Mesenchymal stem cell (in vitro differentiated cells and primary cell): Measurements from ENCODE around the gene KLF11.

Source experiments
- DNase-seq: peaks from one replicate; pipeline ENCODE4 v3.0.0-alpha.2; 2013
- H2AFZ ChIP-seq: one replicate; pipeline ENCODE4 v1.6.1; 2013; ENCODE audit warnings: low read depth, mild to moderate bottlenecking, control low read depth, inconsistent platforms, low read length, moderate library complexity
- H2AK5ac ChIP-seq: 2 replicates; pipeline ENCODE4 v1.6.1; 2013; ENCODE audit warnings: low read length, moderate library complexity, mild to moderate bottlenecking, inconsistent platforms; ENCODE audit not compliant: severe bottlenecking
- H2BK120ac ChIP-seq: one replicate; pipeline ENCODE4 v1.6.1; 2013; ENCODE audit warnings: low read depth, mild to moderate bottlenecking, inconsistent platforms, low read length, moderate library complexity
- H2BK12ac ChIP-seq, 2 experiments: one replicate each; pipeline ENCODE4 v1.6.1; 2013; ENCODE audit warnings: inconsistent platforms in 2 of 2, low read length in 2 of 2, mild to moderate bottlenecking in 2 of 2, moderate library complexity in 2 of 2, control low read depth in 1 of 2
- H2BK15ac ChIP-seq: one replicate; pipeline ENCODE4 v1.6.1; 2013; ENCODE audit warnings: mild to moderate bottlenecking, low read depth, inconsistent platforms; ENCODE audit not compliant: poor library complexity, severe bottlenecking
- H2BK5ac ChIP-seq: 2 replicates; pipeline ENCODE4 v1.6.1; 2013; ENCODE audit warnings: low read depth, mild to moderate bottlenecking, low read length, control low read depth, inconsistent platforms; ENCODE audit not compliant: poor library complexity, severe bottlenecking
- H3K14ac ChIP-seq, 2 experiments: one replicate each; pipeline ENCODE4 v1.6.1; 2013; ENCODE audit warnings: inconsistent platforms in 2 of 2, low read length in 2 of 2, control low read depth in 1 of 2, mild to moderate bottlenecking in 1 of 2, moderate library complexity in 1 of 2
- H3K18ac ChIP-seq, 2 experiments: one replicate each; pipeline ENCODE4 v1.6.1; 2013; ENCODE audit warnings: inconsistent platforms in 2 of 2, low read length in 2 of 2, control low read depth in 1 of 2, low read depth in 1 of 2, mild to moderate bottlenecking in 1 of 2
- H3K23ac ChIP-seq, 2 experiments: one replicate each; pipeline ENCODE4 v1.6.1; 2013; ENCODE audit warnings: inconsistent platforms in 2 of 2, low read length in 2 of 2, mild to moderate bottlenecking in 2 of 2, moderate library complexity in 2 of 2, control low read depth in 1 of 2
- H3K27ac ChIP-seq: 2 replicates; pipeline ENCODE4 v1.5.1; 2013; ENCODE audit warnings: mild to moderate bottlenecking, moderate library complexity, low read length, control low read depth, inconsistent platforms; ENCODE audit not compliant: poor library complexity, severe bottlenecking
- H3K27me3 ChIP-seq, 2 experiments: 2 replicates each; pipeline versions ENCODE4 v1.6.1 to v1.7.0; 2013; ENCODE audit warnings: low read length in 2 of 2, mild to moderate bottlenecking in 2 of 2, moderate library complexity in 2 of 2, control low read depth in 1 of 2, inconsistent platforms in 1 of 2; ENCODE audit not compliant: control insufficient read depth in 1 of 2, insufficient read depth in 1 of 2
- H3K36me3 ChIP-seq, 2 experiments: 2 replicates each; pipeline versions ENCODE4 v1.6.1 to v1.7.0; 2013; ENCODE audit warnings: low read length in 2 of 2, control low read depth in 1 of 2, inconsistent platforms in 1 of 2, low read depth in 1 of 2, mild to moderate bottlenecking in 1 of 2; ENCODE audit not compliant: insufficient read depth in 2 of 2, control insufficient read depth in 1 of 2
- H3K4ac ChIP-seq, 2 experiments: one replicate each; pipeline ENCODE4 v1.6.1; 2013; ENCODE audit warnings: inconsistent platforms in 2 of 2, low read length in 2 of 2, mild to moderate bottlenecking in 2 of 2, moderate library complexity in 2 of 2, control low read depth in 1 of 2, low read depth in 1 of 2
- H3K4me1 ChIP-seq: 2 replicates; pipeline ENCODE4 v1.6.1; 2013; ENCODE audit warnings: low read depth, low read length, control low read depth; ENCODE audit not compliant: control insufficient read depth, insufficient read depth
- H3K4me2 ChIP-seq: 2 replicates; pipeline ENCODE4 v1.6.1; 2013; ENCODE audit warnings: low read length, mild to moderate bottlenecking, inconsistent platforms; ENCODE audit not compliant: poor library complexity, severe bottlenecking
- H3K4me3 ChIP-seq, 2 experiments: 2 replicates each; pipeline versions ENCODE4 v1.5.1 to v1.7.0; 2013; ENCODE audit warnings: low read length in 2 of 2, mild to moderate bottlenecking in 2 of 2, control low read depth in 1 of 2, low read depth in 1 of 2; ENCODE audit not compliant: insufficient read depth in 1 of 2
- H3K79me1 ChIP-seq: replicated peaks from 2 replicates; pipeline ENCODE4 v1.6.1; 2013; ENCODE audit warnings: mild to moderate bottlenecking, control low read depth, low read length, inconsistent platforms; ENCODE audit not compliant: poor library complexity, severe bottlenecking
- H3K9ac ChIP-seq: 2 replicates; pipeline ENCODE4 v1.7.0; 2013; ENCODE audit warnings: mild to moderate bottlenecking, low read length, moderate library complexity
- H3K9me3 ChIP-seq: 2 replicates; pipeline ENCODE4 v1.7.0; 2013; ENCODE audit warnings: mild to moderate bottlenecking, low read length; ENCODE audit not compliant: control insufficient read depth
- H4K8ac ChIP-seq: one replicate; pipeline ENCODE4 v1.6.1; 2013; ENCODE audit warnings: inconsistent platforms, mild to moderate bottlenecking, low read length, moderate library complexity
- H4K91ac ChIP-seq: one replicate; pipeline ENCODE4 v1.6.1; 2013; ENCODE audit warnings: mild to moderate bottlenecking, low read length, inconsistent platforms
- WGBS: methylation state at CpG from one replicate; pipeline ENCODE4 v1.1.7; 2013; ENCODE audit warnings: mixed read lengths; 5-methylcytosine and 5-hydroxymethylcytosine counted together

KLF11 gene

DNA sequence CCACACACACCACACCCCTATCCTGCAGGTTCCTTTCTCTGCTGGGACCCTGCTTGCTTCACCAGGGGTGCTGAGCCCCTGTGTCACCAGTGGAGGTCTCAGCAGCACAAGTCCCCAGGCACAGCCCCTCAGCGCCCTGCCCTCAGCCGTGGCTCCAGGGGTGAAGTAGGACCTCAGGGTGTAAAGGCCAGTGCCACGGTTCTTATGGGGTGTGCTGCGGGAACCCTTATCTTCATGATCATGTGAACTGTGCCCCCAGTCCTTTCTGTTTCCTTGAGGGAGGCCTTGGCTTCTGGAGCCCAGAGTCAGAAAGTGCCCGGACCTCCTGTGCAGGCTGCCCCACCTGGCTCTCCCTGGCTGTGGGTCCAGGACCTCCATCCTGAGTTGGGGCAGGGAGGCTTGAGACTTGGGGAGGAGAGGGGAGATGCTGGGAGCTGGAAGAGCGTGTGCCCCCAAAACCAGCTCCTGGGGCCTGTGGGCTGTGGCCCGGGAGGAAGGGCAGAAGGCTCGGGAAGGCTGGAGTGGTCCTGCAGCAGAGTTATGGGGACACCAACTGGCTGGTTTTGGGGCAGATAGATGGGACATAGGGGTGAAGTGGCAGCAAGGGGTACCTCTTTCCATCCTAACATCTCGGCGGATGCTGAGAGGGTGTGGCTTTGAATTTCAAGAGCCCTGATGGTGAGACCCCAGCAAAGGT is 20.2 kb upstream of the KLF11 start:
- H3K79me1 ChIP-seq, result no peaks in the 10 kb centered on the region
- H3K9ac ChIP-seq, result no peak overlapping the region
- no peak overlapping the region for H2BK120ac ChIP-seq
- H3K36me3 ChIP-seq, result no peaks in the 10 kb centered on the region
- H2BK5ac ChIP-seq, result no peak overlapping the region
- no peak overlapping the region for H3K14ac ChIP-seq
- H3K18ac ChIP-seq, result no peak overlapping the region
- no peak overlapping the region for H4K91ac ChIP-seq
- H2AK5ac ChIP-seq, result no peak overlapping the region
- no peak overlapping the region for H2BK15ac ChIP-seq
- no peak overlapping the region for H4K8ac ChIP-seq
- H2BK12ac ChIP-seq, result no peak overlapping the region
- no peaks in the 10 kb centered on the region for H3K9me3 ChIP-seq
- H3K4me2 ChIP-seq, result no peak overlapping the region
- H3K27me3 ChIP-seq, result peaks cover 5 to 19% of the 10 kb centered on the region in 2 experiments
- H3K27ac ChIP-seq, result no peak overlapping the region
- H3K23ac ChIP-seq, result no peak overlapping the region
- 88% methylated on average over 10 of the region's 10 CpGs for WGBS
- no peak for DNase-seq
- no peak overlapping the region for H3K4me3 ChIP-seq
- no peak overlapping the region for H3K4ac ChIP-seq
- no peaks in the 10 kb centered on the region for H3K4me1 ChIP-seq
- H2AFZ ChIP-seq, result no peak overlapping the region

DNA sequence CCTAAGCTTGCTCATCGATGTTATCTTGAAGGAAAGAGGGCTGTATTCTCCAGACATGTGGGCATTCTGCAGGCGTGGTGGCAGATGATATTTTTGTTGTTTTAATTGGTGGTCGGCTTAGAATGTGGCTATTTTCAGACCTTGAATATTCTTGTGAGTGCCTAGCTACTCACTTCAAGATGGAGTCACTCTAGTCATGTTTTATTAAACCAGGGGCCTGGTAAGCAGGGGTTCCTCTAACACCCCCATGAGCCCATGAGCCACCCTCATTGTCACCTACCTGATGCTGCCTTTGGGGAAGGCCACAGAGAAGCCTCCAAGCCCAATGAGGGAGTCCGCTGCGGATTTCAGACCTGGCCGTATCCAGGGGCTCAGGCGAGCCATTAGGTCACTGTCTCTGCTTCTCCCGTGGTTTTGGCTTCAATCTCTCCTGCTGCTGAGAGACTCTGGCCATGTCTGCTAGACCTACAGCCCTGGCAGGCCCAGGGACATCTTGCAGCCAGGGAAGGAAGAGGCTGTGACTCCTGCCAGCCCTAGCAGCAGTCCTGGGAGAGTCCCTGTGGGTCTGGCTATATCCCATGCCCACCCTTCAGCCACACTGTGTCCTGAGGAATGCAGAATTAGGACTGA is 16.3 kb upstream of the KLF11 start:
- Histone ChIP-seq H3K36me3 (no peaks in the 10 kb centered on the region), H2BK120ac (no peak overlapping the region), H3K4me3 (no peak overlapping the region), H3K23ac (no peak overlapping the region), H2BK5ac (no peak overlapping the region), H3K4me1 (peaks cover 18% of the 10 kb centered on the region), H3K4me2 (no peak overlapping the region), H3K27me3 (peaks cover 5% of the 10 kb centered on the region in 2 experiments), H3K18ac (no peak overlapping the region), H3K14ac (no peak overlapping the region), H4K8ac (no peak overlapping the region), H3K27ac (no peak overlapping the region), H2BK12ac (no peak overlapping the region), H2AK5ac (no peak overlapping the region), H3K4ac (no peak overlapping the region), H3K9ac (no peak overlapping the region), H2AFZ (no peak overlapping the region), H3K79me1 (no peaks in the 10 kb centered on the region), H2BK15ac (no peak overlapping the region), H3K9me3 (no peaks in the 10 kb centered on the region), H4K91ac (no peak overlapping the region)
- no peak for DNase-seq
- WGBS, result 88% methylated on average over 8 of the region's 8 CpGs

DNA sequence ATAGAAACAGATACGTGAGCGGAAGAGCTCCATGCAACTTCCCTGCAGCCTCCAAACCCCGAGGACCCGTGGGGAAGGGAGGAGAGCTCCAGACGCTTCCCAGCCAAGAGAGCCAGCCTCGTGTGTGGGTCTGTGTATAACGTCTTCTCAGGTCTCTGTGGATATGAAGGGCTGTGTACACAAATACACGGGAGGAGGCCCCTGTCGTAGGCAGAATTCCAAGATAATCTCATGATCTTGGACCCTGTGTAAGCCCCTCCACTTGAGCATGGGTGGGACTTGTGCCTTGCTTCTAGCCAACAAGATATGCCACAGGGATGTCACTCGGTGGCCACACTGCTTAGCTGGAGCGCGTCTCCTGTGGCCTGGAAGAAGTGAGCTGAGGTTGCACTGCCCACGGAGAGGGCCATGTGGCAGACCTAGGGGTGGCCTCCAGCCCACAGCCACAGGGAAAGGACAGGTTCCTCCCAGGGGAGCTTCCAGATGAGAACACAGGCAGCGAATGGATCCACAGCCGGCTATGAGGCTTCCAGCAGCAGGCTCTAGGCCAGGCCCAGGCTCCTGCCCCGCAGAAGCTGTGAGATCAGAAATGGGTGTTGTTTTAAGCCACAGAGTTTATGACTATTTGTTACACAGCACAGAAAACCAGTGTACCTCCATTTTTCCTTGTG is 15.6 kb upstream of the KLF11 start:
- no peaks in the 10 kb centered on the region for H3K36me3 ChIP-seq
- no peak overlapping the region for H2AK5ac ChIP-seq
- no peak overlapping the region for H3K4ac ChIP-seq
- no peak overlapping the region for H3K4me2 ChIP-seq
- peaks cover 18% of the 10 kb centered on the region for H3K4me1 ChIP-seq
- no peak overlapping the region for H4K91ac ChIP-seq
- no peak overlapping the region for H2BK5ac ChIP-seq
- no peak overlapping the region for H3K27ac ChIP-seq
- no peaks in the 10 kb centered on the region for H3K9me3 ChIP-seq
- no peak overlapping the region for H2BK120ac ChIP-seq
- WGBS, result 93% methylated on average over 16 of the region's 16 CpGs
- H3K23ac ChIP-seq, result no peak overlapping the region
- H3K9ac ChIP-seq, result no peak overlapping the region
- no peak for DNase-seq
- H3K18ac ChIP-seq, result no peak overlapping the region
- no peak overlapping the region for H3K4me3 ChIP-seq
- no peak overlapping the region for H2AFZ ChIP-seq
- H3K79me1 ChIP-seq, result no peaks in the 10 kb centered on the region
- no peak overlapping the region for H4K8ac ChIP-seq
- H2BK15ac ChIP-seq, result no peak overlapping the region
- H3K14ac ChIP-seq, result no peak overlapping the region
- no peak overlapping the region for H2BK12ac ChIP-seq
- peaks cover 0 to 5% of the 10 kb centered on the region in 2 experiments for H3K27me3 ChIP-seq

DNA sequence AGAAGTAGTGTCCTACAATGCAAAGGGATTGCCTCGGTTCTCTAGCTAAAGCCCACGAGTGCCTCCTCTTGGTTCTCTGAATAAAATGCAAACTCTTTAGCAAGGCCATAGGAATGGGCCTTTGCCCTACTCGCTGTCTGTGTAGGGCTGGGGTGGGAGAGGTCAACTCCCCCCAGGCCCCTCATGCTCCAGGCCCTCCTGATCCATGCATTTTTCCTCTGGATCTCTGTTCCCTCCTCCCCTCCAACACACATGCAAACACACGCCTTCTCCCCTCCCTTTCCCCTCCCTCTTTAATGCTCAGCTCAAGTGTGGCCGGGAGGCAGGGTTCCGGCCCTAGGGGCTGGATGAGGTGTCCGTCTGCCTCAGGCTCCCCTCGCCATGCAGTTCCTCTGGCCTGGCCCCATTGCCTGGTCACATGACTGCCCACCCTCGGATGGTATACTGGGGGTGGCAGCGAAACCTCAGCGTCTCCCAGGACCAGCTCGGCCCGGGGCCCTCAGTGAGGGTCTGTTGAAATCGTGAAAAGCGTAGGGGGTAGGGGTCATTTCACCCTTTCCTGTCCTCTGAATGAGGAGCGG is 14.9 kb upstream of the KLF11 start:
- H3K27ac ChIP-seq, result no peak overlapping the region
- H2BK12ac ChIP-seq, result peak overlapping the region in 1 of 2 experiments; percentile 29
- no peak overlapping the region for H2BK15ac ChIP-seq
- H3K4ac ChIP-seq, result no peak overlapping the region
- H3K36me3 ChIP-seq, result no peaks in the 10 kb centered on the region
- H2BK5ac ChIP-seq, result no peak overlapping the region
- H3K4me2 ChIP-seq, result no peak overlapping the region
- peak overlapping the region in 1 of 2 experiments; percentile 44 for H3K18ac ChIP-seq
- no peak overlapping the region for H3K4me3 ChIP-seq
- H2AK5ac ChIP-seq, result peak overlapping the region; percentile 38
- H2AFZ ChIP-seq, result no peak overlapping the region
- no peak overlapping the region for H3K9ac ChIP-seq
- no peaks in the 10 kb centered on the region for H3K79me1 ChIP-seq
- no peak overlapping the region for H4K91ac ChIP-seq
- H3K14ac ChIP-seq, result no peak overlapping the region
- DNase-seq, result no peak
- no peak overlapping the region for H4K8ac ChIP-seq
- peaks cover 0 to 5% of the 10 kb centered on the region in 2 experiments for H3K27me3 ChIP-seq
- no peak overlapping the region for H2BK120ac ChIP-seq
- WGBS, result 78% methylated on average over 14 of the region's 16 CpGs
- H3K4me1 ChIP-seq, result peaks cover 18% of the 10 kb centered on the region
- H3K9me3 ChIP-seq, result no peaks in the 10 kb centered on the region
- no peak overlapping the region for H3K23ac ChIP-seq
